ENCODE results near the gene ILRUN. TPM values are rescaled to one million over a fixed set of nuclear protein-coding genes. Genes with fewer than 3 reads are reported as not detected.

Gene ILRUN
- total RNA-seq, 1 experiment from 2014 or later = 64.6 TPM

GRCh38 chr6:34705241-34705640, 8.7 kb upstream of the ILRUN start:
- H4K5ac ChIP-seq (ENCODE audit: insufficient read length, low read depth, low read length) = no peak overlapping the region
- H2BK12ac ChIP-seq (ENCODE audit: insufficient read length, low read depth, low read length) = no peak overlapping the region
- H2BK20ac ChIP-seq (ENCODE audit: low read depth, low read length, poor library complexity, severe bottlenecking) = no peak overlapping the region
- no CpG with 5 or more reads among the region's 3 CpGs for WGBS (ENCODE audit: extremely low coverage, insufficient read length, low lambda C conversion rate)
- no peak overlapping the region for H2AFZ ChIP-seq (ENCODE audit: low read length)
- no peak for DNase-seq
- no peak overlapping the region for H4K91ac ChIP-seq (ENCODE audit: insufficient read length, low read depth, low read length)
- Mint-ChIP-seq H3K36me3 (ENCODE audit: insufficient read depth in 1 of 3, low read depth in 3 of 3) (no peaks in the 10 kb centered on the region; a peak in 1 of 7 replicates), H3K4me1 (peaks cover 2 to 6% of the 10 kb centered on the region in 2 experiments), H3K27ac (peak overlapping the region in 2 of 3 experiments; percentile 10 to 70; a peak in 3 of 7 replicates), H3K27me3 (ENCODE audit: low read depth) (no peaks in the 10 kb centered on the region), H3K4me3 (no peak overlapping the region), H3K9me3 (no peaks in the 10 kb centered on the region)
- no peaks in the 10 kb centered on the region for H3K79me2 ChIP-seq (ENCODE audit: insufficient read depth, low read length)
- no peaks in the 10 kb centered on the region for H3K9me3 ChIP-seq (ENCODE audit: control insufficient read depth, low read depth, low read length)
- H3K79me1 ChIP-seq (ENCODE audit: insufficient read depth, low read depth, low read length, poor library complexity, severe bottlenecking) = no peaks in the 10 kb centered on the region
- H4K8ac ChIP-seq (replicated peaks; ENCODE audit: insufficient read length, low read depth, low read length) = no peak overlapping the region
- H3K23me2 ChIP-seq (ENCODE audit: insufficient read length, low read depth, low read length, poor library complexity, severe bottlenecking) = no peaks in the 10 kb centered on the region
- H3K18ac ChIP-seq (ENCODE audit: insufficient read length, low read depth, low read length) = no peak overlapping the region
- H2AK5ac ChIP-seq (ENCODE audit: insufficient read length, low read length) = no peak overlapping the region
- no peak overlapping the region for H3K4ac ChIP-seq (ENCODE audit: low read depth, low read length)
- H3K4me1 ChIP-seq (ENCODE audit: insufficient read depth, low read length) = no peaks in the 10 kb centered on the region
- no peak for TF ChIP-seq CTCF (conservative IDR thresholded peaks at IDR 0.05)
- H3K4me2 ChIP-seq (ENCODE audit: insufficient read depth, insufficient read length, low read length) = no peak overlapping the region
- no peak overlapping the region for H3K14ac ChIP-seq (ENCODE audit: insufficient read depth, low read length)
- no peak overlapping the region for H3K23ac ChIP-seq (ENCODE audit: insufficient read length, low read depth, low read length)
- H3T11ph ChIP-seq (ENCODE audit: low read length) = no peak overlapping the region
- H2BK120ac ChIP-seq (ENCODE audit: low read depth, low read length, poor library complexity, severe bottlenecking) = no peak overlapping the region
- H2BK15ac ChIP-seq (ENCODE audit: low read depth, low read length) = no peak overlapping the region
- no peak overlapping the region for H2BK5ac ChIP-seq (ENCODE audit: insufficient read length, low read length)
- no peaks in the 10 kb centered on the region for H3K27me3 ChIP-seq (ENCODE audit: insufficient read depth, low read length)
- no peaks in the 10 kb centered on the region for H4K20me1 ChIP-seq (ENCODE audit: control insufficient read depth, insufficient read depth, insufficient read length)
- no peak overlapping the region for H3K27ac ChIP-seq (ENCODE audit: insufficient read length, low read depth, low read length)
- no peak overlapping the region for H3K56ac ChIP-seq (ENCODE audit: insufficient read length, low read depth, low read length)
- no peak overlapping the region for H3K9ac ChIP-seq (ENCODE audit: extremely low read depth, insufficient read length, low read length)
